DOHH2 (cell line): ENCODE results near the gene MED25.

Experiments
- H3F3A ChIP-seq: fragments of 200-600 bp; sonication (generic), shearing (Covaris generic); 2 replicates; pipeline ENCODE4 v1.6.0; 2016; ENCODE audit warnings: antibody characterized with exemption, mild to moderate bottlenecking; ENCODE audit not compliant: control insufficient read depth, insufficient read depth
- H3K27ac ChIP-seq: fragments of 200-600 bp; sonication (generic); 2 replicates; pipeline ENCODE4 v1.5.1; 2014; ENCODE audit warnings: low read depth, mild to moderate bottlenecking, low read length, moderate library complexity
- H3K27me3 ChIP-seq: fragments of 200-600 bp; sonication (generic); 2 replicates; pipeline ENCODE4 v1.6.1; 2014; ENCODE audit warnings: mild to moderate bottlenecking, low read length, mixed read lengths; ENCODE audit not compliant: control insufficient read depth
- H3K36me3 ChIP-seq: fragments of 200-600 bp; sonication (generic); 2 replicates; pipeline ENCODE4 v1.6.1; 2014; ENCODE audit warnings: mild to moderate bottlenecking, low read length, moderate library complexity, mixed read lengths; ENCODE audit not compliant: control insufficient read depth
- H3K4me1 ChIP-seq: fragments of 200-600 bp; sonication (generic); 2 replicates; pipeline ENCODE4 v1.6.1; 2014; ENCODE audit warnings: mild to moderate bottlenecking, low read length, mixed read lengths; ENCODE audit not compliant: control insufficient read depth
- H3K4me2 ChIP-seq: fragments of 200-600 bp; sonication (generic); 2 replicates; pipeline ENCODE4 v1.6.0; 2014; ENCODE audit warnings: mild to moderate bottlenecking, low read length, moderate library complexity
- H3K4me3 ChIP-seq: fragments of 200-600 bp; sonication (generic); 2 replicates; pipeline ENCODE4 v1.5.1; 2014; ENCODE audit warnings: mild to moderate bottlenecking, low read length, mixed read lengths
- H3K79me2 ChIP-seq: fragments of 200-600 bp; sonication (generic); 2 replicates; pipeline ENCODE4 v1.6.1; 2014; ENCODE audit warnings: mild to moderate bottlenecking, low read length, mixed read lengths; ENCODE audit not compliant: control insufficient read depth
- H3K9me2 ChIP-seq: fragments of 200-600 bp; sonication (generic); replicated peaks from 2 replicates; pipeline ENCODE4 v1.6.1; 2014; ENCODE audit warnings: mild to moderate bottlenecking, low read length, mixed read lengths; ENCODE audit not compliant: control insufficient read depth
- H3K9me3 ChIP-seq: fragments of 200-600 bp; sonication (generic); 2 replicates; pipeline ENCODE4 v1.6.1; 2014; ENCODE audit warnings: antibody characterized with exemption, low read length, mixed read lengths; ENCODE audit not compliant: control insufficient read depth, insufficient read depth
- H4K20me1 ChIP-seq: fragments of 200-600 bp; sonication (generic); 2 replicates; pipeline ENCODE4 v1.6.0; 2014; ENCODE audit warnings: low read depth, mild to moderate bottlenecking, antibody characterized with exemption, low read length, moderate library complexity; ENCODE audit not compliant: control insufficient read depth, insufficient read depth
- EZH2phosphoT487 ChIP-seq: fragments of 200-600 bp; sonication (generic); IDR thresholded peaks from 2 replicates; pipeline ENCODE4 v1.6.1; 2017; ENCODE audit warnings: borderline replicate concordance, mild to moderate bottlenecking, antibody characterized with exemption, low read length, moderate library complexity, mixed read lengths
- TF ChIP-seq, protein P1 (sequence below): fragments of 200-600 bp; sonication (generic); IDR thresholded peaks from one replicate; pipeline ENCODE4 v1.5.1; 2014; ENCODE audit warnings: antibody characterized with exemption, mild to moderate bottlenecking, low read depth, low read length; ENCODE audit not compliant: poor library complexity, severe bottlenecking

MED25 gene

DNA sequence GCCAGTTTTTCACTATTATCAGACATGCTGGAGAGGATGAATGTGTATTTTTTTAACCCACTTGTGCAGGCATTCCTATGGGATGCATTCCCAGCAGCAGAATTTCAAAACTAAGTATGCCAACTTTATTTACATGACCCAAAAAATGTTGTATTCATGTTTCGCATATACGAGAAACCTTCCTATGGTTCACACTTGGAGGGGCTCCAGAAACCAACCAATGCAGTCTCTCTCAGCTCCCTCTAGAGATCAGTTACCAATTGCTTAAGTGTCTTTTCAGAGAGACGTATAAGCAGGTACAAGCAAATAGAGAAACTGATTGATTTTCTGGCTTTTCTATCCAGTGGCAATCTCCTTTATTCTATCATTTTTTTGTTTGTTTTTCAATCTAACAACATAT, 27.3 kb downstream of the MED25 start:
- Histone ChIP-seq H3F3A (peaks cover 32% of the 10 kb centered on the region), H3K9me2 (no peaks in the 10 kb centered on the region), H3K4me3 (no peak overlapping the region), H3K27me3 (no peaks in the 10 kb centered on the region), H3K79me2 (no peaks in the 10 kb centered on the region), H3K27ac (no peak overlapping the region; the same call in 1 of the 2 replicates), H3K9me3 (no peaks in the 10 kb centered on the region), H4K20me1 (no peaks in the 10 kb centered on the region), H3K4me1 (peaks cover 60% of the 10 kb centered on the region), H3K36me3 (peaks cover 10% of the 10 kb centered on the region), H3K4me2 (no peak overlapping the region)
- TF ChIP-seq, protein P1, sequence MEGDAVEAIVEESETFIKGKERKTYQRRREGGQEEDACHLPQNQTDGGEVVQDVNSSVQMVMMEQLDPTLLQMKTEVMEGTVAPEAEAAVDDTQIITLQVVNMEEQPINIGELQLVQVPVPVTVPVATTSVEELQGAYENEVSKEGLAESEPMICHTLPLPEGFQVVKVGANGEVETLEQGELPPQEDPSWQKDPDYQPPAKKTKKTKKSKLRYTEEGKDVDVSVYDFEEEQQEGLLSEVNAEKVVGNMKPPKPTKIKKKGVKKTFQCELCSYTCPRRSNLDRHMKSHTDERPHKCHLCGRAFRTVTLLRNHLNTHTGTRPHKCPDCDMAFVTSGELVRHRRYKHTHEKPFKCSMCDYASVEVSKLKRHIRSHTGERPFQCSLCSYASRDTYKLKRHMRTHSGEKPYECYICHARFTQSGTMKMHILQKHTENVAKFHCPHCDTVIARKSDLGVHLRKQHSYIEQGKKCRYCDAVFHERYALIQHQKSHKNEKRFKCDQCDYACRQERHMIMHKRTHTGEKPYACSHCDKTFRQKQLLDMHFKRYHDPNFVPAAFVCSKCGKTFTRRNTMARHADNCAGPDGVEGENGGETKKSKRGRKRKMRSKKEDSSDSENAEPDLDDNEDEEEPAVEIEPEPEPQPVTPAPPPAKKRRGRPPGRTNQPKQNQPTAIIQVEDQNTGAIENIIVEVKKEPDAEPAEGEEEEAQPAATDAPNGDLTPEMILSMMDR, result no peak
- TF ChIP-seq EZH2phosphoT487, result no peak

DNA sequence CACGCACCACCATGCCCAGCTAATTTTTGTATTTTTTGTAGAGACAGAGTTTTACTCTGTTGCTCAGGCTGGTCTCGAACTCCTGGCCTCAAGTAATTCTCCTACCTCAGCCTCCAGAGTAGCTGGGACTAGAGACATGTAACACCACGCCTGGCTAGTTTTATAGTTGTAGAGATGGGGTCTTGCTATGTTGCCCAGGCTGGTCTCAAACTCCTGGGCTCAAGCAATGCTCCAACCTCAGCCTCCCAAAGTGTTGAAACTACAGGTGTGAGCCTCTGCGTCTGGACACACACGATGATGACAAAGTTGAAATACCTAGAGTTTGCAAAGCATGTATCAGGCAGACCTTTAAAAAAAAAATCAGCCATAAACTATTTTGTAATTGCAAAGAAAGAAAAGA, 28.3 kb downstream of the MED25 start:
- TF ChIP-seq, protein P1, result no peak
- no peak for TF ChIP-seq EZH2phosphoT487

DNA sequence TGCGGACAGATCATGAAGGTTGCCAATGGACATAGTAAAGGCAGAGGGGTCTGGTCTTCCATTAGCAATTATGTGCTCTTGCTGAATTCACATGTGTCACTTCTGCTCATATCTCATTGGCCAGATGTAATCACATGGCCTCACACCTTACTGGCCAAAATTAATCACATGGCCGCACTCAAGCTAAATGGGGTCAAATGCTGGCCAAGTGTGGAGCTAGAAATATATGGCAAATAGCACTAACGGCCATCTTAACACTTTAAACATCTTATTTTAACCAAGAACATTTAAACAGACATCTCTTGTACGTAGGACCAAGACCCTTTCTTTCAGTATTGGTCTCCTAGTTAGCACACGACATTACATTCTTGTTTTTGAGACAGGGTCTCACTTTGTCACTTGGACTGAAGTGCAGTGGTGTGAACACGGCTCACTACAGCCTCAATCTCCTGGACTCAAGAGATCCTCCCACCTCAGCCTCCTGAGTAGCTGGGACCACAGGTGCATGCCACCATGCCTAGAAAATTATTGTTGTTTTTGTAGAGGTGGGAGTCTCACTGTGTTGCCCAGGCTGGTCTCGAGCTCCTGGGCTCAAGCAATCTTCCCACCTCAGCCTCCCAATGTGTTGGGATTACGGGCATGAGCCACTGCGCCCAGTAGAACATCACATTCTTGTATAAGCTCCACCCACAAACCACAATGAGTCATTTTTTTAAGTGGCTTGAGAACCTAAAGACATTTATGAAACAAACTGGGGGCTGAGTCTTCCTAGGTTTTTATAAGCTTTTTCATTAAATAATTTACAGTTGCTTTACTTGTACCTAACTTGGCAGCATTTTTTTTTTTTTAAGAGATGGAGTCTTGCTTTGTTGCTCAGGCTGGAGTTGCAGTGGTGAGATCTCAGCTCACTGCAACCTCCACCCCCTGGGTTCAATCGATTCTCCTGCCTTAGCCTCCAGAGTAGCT, 29.9 kb downstream of the MED25 start:
- Histone ChIP-seq H3K27ac (no peak overlapping the region), H3K9me3 (no peaks in the 10 kb centered on the region), H3K4me2 (peak overlapping the region; percentile 16), H3F3A (peaks cover 23% of the 10 kb centered on the region), H3K36me3 (peaks cover 11% of the 10 kb centered on the region), H3K4me3 (no peak overlapping the region), H3K4me1 (peaks cover 59% of the 10 kb centered on the region), H3K27me3 (no peaks in the 10 kb centered on the region; the same call in 1 of the 2 replicates), H4K20me1 (peaks cover 11% of the 10 kb centered on the region; the same call in 1 of the 2 replicates), H3K9me2 (no peaks in the 10 kb centered on the region), H3K79me2 (peaks cover 14% of the 10 kb centered on the region)
- TF ChIP-seq, protein P1, result no peak
- no peak for TF ChIP-seq EZH2phosphoT487

More for the DNA sequence above, 28.3 kb downstream of the MED25 start:
- no peaks in the 10 kb centered on the region for H4K20me1 ChIP-seq
- no peak overlapping the region for H3K4me3 ChIP-seq
- H3K4me2 ChIP-seq, result no peak overlapping the region
- H3K79me2 ChIP-seq, result no peaks in the 10 kb centered on the region
- peaks cover 28% of the 10 kb centered on the region for H3F3A ChIP-seq
- H3K9me2 ChIP-seq, result no peaks in the 10 kb centered on the region
- H3K27me3 ChIP-seq, result no peaks in the 10 kb centered on the region
- no peaks in the 10 kb centered on the region for H3K9me3 ChIP-seq
- no peak overlapping the region for H3K27ac ChIP-seq
- 0 out of 2 replicates have a peak, but pooled peaks cover 3% of the 10 kb centered on the region for H3K36me3 ChIP-seq
- H3K4me1 ChIP-seq, result peaks cover 60% of the 10 kb centered on the region
